Activated T-cell treated with anti-CD3 and anti-CD28 coated beads, Interleukin-2, amount 50 U/mL, for 4 hours (primary cell): Measurements from ENCODE around the gene WDR18. TPM values are rescaled to one million over a fixed set of nuclear protein-coding genes. Genes with fewer than 3 reads are reported as not detected.
A peak's percentile ranks its signal among the peaks of the same experiment; 100 is the strongest.

Source experiments
- ATAC-seq, 2 donors: fragments of 200-7000 bp; cut with Tn5 transposase; one replicate each; pipeline ENCODE4 v1.10.0; 2021
- DNase-seq: peaks from one replicate; pipeline ENCODE4 v3.0.0-alpha.2; 2020
- H3K27me3 Mint-ChIP-seq: one replicate; pipeline ENCODE4 v1.8.0; 2021; ENCODE audit warnings: low read depth, mixed read lengths
- H3K36me3 Mint-ChIP-seq: one replicate; pipeline ENCODE4 v1.8.0; 2022; ENCODE audit warnings: mixed read lengths; ENCODE audit not compliant: insufficient read depth
- H3K4me1 Mint-ChIP-seq: one replicate; pipeline ENCODE4 v1.8.0; 2021; ENCODE audit warnings: low read depth, mixed read lengths
- H3K4me3 Mint-ChIP-seq: one replicate; pipeline ENCODE4 v1.8.0; 2021; ENCODE audit warnings: mild to moderate bottlenecking, moderate library complexity, mixed read lengths
- H3K9me3 Mint-ChIP-seq: one replicate; pipeline ENCODE4 v1.8.0; 2021; ENCODE audit warnings: mixed read lengths
- total RNA-seq, 3 donors: library from RNA; stranded (reverse); gene quantifications; one replicate each; pipeline ENCODE4 v1.2.1, GENCODE V29; 2021

The WDR18 gene
- total RNA-seq, 3 donors from 2014 or later = 163 to 217 (median 199) TPM

DNA sequence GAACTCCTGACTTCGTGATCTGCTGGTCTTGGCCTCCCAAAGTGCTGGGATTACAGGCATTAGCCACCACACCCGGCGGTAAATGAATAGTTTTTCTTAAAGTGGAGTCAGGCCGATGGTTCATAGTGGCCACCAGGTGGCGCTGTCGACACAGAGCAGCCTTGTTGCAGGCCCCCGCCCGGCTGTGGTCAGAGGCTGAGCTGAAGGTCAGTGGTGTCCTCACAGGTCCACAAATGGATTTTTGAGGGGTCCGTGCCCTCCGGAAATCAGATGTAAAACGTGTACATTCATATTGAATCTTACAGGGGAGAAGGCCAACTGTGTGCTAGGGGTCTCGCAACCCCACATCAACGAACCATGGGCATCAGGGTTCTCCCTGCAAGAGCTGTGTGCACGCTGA is 13.4 kb upstream of the WDR18 start:
- no peak for ATAC-seq
- Mint-ChIP-seq H3K36me3 (peaks cover 13% of the 10 kb centered on the region), H3K27me3 (no peaks in the 10 kb centered on the region), H3K4me3 (no peak overlapping the region), H3K9me3 (peaks cover 5% of the 10 kb centered on the region), H3K4me1 (no peaks in the 10 kb centered on the region)
- no peak for DNase-seq

DNA sequence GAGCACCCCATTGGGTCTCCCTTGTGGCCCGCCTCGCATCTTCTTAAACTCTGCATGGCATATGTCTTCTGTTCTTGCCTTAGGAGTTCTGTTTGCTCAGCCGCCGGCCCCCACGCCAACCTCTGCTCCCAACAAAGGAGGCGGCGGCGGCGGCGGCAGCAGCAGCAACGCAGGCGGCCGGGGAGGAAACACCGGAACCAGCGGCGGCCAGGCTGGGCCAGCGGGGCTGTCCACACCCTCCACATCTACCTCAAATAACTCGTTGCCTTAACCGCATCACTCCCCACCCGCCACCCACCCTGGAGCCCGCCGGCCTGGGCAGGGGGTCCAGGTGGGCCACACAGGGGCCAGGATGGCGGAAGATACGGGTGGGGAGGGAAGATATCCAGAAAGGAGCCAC is 12.3 kb upstream of the WDR18 start:
- Mint-ChIP-seq H3K4me3 (no peak overlapping the region), H3K36me3 (peaks cover 11% of the 10 kb centered on the region), H3K27me3 (no peaks in the 10 kb centered on the region), H3K4me1 (no peaks in the 10 kb centered on the region), H3K9me3 (peaks cover 5% of the 10 kb centered on the region)
- DNase-seq (no peak), ATAC-seq (no peak)

DNA sequence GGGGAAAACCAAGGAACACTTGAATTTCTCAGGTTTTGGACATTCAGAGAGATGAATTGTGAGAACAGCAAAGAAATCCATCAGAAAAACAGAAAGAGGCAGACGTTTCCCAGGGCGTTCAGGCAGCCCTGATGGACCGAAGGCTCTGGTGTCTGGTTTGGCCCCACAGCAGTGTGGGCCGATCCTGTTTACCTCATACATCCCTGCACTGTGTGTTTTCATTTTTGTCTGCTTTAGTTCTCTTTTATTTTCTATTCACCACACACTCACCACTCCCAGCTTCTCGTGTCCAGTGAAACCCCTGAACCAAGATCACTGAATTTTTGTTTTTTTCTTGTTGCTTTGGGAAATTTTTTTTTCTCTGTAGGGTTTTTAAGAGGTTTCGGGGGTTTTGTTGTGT is 11.9 kb upstream of the WDR18 start:
- DNase-seq (no peak), ATAC-seq (no peak)
- Mint-ChIP-seq H3K9me3 (peaks cover 5% of the 10 kb centered on the region), H3K36me3 (peaks cover 11% of the 10 kb centered on the region), H3K4me1 (no peaks in the 10 kb centered on the region), H3K4me3 (no peak overlapping the region), H3K27me3 (no peaks in the 10 kb centered on the region)

DNA sequence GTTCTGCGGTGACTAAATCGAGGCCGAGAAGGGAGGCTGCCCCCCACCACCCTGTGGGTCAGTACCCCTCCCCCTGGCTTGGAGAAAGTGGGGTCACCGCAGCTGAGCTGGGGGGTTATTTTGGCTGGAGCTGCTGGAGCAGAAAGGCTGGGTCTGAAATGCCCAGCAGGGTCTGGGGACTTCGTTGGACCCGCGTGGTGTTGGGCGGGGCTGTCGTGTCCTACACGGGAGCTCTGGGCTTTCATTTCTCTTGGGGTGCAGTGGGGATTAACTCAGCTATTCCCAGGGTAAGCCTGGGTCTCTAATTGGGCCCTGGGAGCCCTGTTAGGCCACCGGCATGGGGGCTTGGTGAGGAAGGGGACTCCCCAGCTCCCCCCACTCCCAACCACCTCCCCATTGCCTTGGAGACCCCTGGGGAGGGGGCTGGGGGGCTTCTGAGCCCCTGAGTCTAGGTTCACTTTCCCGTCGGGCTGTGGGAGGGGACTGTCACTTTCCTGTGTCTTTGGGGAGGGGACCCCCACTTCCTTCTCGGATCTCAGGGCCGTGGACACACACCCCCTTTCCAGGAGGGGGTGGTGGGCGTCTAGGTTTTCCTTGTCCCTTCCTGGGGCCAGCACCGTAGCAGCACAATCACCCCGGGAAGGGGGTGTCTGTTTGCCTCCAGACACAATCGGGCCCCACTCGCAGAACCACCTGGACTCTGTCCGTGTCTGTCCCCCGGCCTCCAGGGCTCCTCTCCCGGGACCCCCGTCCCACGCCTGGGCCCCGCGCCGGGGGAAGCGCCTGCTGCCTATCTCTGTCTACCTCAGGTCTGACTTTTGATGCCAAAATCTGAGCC is 10.2 kb upstream of the WDR18 start:
- ATAC-seq (no peak), DNase-seq (no peak)
- H3K9me3 Mint-ChIP-seq = peaks cover 5% of the 10 kb centered on the region
- no peak overlapping the region for H3K4me3 Mint-ChIP-seq
- H3K27me3 Mint-ChIP-seq = no peaks in the 10 kb centered on the region
- H3K36me3 Mint-ChIP-seq = peaks cover 7% of the 10 kb centered on the region
- no peaks in the 10 kb centered on the region for H3K4me1 Mint-ChIP-seq

DNA sequence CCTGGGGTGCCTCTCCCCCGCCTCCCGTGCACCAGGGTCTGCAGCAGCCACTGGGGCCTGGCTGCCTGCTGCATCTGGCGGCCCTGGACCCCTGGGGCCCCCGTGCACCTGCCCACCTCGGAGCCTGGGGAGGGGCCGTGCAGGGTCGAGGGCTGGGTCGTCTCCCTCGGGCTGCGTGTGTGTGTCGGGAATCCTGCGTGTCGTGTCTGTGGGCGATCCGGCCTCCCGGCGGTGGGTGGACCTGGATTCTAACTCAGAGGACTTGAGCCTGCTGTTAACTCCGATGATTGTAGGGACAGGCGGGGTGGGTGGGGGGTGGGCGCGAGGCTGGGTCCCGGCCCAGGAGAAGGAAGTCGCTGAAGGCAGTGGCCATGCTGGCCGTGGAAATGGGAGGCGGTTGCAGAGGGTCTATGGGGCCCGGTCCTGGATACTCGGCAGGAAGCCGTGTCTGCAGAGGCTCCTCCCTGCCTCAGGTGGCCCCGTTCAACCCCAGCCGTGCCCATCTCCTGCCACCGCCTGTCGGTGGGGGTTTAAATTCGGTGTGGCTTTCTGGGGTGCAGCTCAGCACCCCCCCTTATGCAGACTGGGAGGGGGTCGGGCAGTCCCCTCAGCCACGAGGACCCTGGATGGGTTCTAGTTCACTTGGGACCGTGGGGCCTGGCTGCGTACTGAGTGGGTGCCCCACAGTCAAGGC is 9.4 kb upstream of the WDR18 start:
- H3K4me3 Mint-ChIP-seq = no peak overlapping the region
- no peaks in the 10 kb centered on the region for H3K4me1 Mint-ChIP-seq
- H3K27me3 Mint-ChIP-seq = no peaks in the 10 kb centered on the region
- ATAC-seq (no peak), DNase-seq (no peak)
- peaks cover 7% of the 10 kb centered on the region for H3K36me3 Mint-ChIP-seq
- peaks cover 5% of the 10 kb centered on the region for H3K9me3 Mint-ChIP-seq

DNA sequence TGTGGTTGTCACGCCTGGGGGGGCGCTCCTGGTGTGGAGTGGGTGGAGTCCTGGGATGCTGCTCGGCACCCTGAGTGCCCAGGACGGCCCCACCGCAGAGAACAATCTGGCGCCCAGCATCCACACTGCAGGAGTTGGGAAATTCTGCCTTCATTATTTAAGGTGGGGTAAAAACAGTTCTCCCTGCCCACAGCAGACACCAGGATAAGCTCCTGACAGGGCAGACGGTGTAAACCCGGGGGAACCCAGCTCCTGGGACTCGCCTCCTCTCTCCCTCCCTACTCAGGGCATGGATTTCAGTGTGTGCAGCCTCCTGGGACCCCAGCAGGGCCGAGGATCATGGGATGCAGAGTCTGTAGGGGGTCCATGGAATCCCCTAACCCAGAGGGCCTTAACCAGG is 7.7 kb upstream of the WDR18 start:
- H3K4me3 Mint-ChIP-seq = no peak overlapping the region
- no peaks in the 10 kb centered on the region for H3K4me1 Mint-ChIP-seq
- DNase-seq (no peak), ATAC-seq (no peak)
- peaks cover 3% of the 10 kb centered on the region for H3K36me3 Mint-ChIP-seq
- no peaks in the 10 kb centered on the region for H3K27me3 Mint-ChIP-seq
- no peaks in the 10 kb centered on the region for H3K9me3 Mint-ChIP-seq

DNA sequence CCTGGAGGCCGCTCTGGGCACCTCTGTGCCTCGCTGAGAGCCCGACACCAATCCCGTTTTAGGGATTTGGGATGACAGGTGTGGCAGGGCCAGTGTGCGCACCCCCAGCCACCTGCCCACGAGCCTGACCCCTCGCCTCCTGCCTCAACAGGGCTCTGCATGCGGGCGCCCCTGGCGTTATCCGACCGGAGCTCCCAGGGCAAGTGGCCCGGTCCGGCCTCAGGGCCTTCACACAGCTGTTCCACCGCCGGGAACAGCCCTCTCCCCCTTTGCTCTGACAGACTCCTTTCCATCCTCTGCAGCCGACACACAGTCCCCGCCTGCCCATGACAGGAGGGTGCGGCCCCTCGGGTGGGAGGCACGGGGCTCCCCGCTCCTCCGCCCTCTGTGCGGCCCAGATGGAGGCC is 7.1 kb upstream of the WDR18 start:
- no peaks in the 10 kb centered on the region for H3K4me1 Mint-ChIP-seq
- H3K27me3 Mint-ChIP-seq = no peaks in the 10 kb centered on the region
- H3K9me3 Mint-ChIP-seq = no peaks in the 10 kb centered on the region
- H3K4me3 Mint-ChIP-seq = no peak overlapping the region
- ATAC-seq (no peak), DNase-seq (no peak)
- peaks cover 3% of the 10 kb centered on the region for H3K36me3 Mint-ChIP-seq

DNA sequence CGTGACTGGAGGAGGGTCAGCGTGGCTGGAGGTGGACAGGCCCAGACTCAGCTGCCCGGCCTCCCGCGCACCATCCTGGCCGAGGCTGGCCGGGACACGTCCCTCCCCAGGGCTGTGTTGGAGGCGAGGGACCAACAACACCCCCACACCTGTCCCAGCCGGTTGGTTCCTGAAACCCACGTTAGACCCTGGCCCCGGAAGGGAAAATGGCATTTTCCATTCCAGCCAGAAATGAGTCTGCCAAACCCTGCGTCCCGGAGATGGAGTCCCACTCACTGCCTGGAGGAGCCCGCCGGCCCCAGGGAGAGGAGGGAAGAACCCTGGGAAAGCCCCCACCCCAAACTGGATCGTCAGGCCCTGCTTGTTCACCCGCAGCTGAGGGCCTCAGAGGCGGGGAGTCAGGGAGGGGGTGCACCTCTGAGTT is 4.8 kb upstream of the WDR18 start:
- DNase-seq = no peak
- H3K36me3 Mint-ChIP-seq = peaks cover 2% of the 10 kb centered on the region
- no peak overlapping the region for H3K4me3 Mint-ChIP-seq
- ATAC-seq = no peak
- no peaks in the 10 kb centered on the region for H3K27me3 Mint-ChIP-seq
- no peaks in the 10 kb centered on the region for H3K9me3 Mint-ChIP-seq
- H3K4me1 Mint-ChIP-seq = peaks cover 2% of the 10 kb centered on the region

DNA sequence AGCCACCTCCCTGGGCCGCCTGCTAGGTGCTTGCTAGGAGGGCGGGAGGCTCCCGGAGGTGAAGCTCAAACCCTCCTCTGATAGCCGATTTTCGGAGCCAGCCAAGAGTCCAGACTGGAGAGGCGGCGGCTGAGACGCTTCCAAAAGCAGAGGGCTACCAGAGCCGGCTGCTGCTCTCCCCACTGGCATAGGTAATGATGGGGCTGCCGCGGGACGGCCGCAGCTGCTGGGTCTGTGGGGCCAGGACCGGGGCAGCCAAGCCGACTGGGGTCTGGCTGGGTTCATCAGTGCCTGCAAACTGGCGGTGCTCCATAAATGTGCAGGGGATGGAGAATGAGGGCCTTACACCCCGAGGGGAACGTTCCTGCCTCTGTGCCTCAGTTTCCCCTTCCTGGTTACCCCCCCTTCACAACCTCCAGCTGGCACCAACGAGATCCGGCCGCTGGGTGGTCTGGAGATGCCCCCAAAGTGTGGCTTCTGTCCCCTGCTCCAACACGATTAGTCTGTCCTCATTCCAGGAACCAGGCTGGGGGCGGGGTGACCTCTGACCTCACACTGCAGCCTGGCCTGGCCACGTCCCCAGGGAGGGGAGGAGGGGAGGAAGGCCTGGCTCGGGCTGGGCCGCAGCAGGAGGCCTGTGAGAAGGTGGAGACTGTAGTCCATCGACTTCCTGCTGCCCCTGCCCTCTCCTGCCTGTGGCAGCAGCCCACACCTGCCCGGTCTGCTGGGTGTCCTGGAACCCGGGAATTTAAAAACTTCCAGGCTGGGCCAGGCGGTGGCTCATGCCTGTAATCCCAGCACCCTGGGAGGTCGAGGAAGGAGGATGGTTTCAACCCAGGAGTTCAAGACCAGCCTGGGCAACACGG is 3.8 kb upstream of the WDR18 start:
- ATAC-seq = no peak
- DNase-seq = no peak
- no peak overlapping the region for H3K4me3 Mint-ChIP-seq

DNA sequence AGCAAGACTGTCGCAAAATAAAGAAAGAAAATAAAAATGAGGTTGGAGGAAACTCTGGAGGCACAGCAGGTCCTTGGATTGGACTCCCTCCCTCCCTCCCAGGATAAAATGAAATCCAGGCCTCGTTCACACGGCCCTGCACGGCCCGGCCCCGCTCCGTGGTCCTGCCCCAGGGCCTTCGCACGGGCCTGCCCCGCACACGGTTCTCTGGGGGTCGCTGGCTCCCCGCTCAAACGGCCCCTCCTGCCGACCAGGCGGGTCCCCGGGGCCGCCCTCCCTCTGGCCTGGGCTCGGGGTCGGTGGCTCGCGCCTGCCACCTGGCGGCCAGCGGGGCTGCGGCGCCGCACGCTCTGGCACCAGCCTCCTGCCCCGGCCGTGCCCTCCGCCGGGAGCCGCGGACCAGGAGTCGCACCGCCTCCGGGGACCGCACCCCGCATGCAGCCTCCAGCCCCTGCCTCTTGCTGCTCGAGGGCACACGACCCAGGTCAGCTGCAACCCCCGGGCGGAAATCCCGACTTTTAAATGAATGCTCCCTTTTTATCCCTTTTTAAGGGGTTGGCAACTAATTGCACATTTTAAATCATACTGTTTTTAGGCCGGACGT is 1.5 kb upstream of the WDR18 start:
- H3K4me1 Mint-ChIP-seq = peaks cover 11% of the 10 kb centered on the region
- H3K4me3 Mint-ChIP-seq = no peak overlapping the region
- no peaks in the 10 kb centered on the region for H3K9me3 Mint-ChIP-seq
- peak; percentile 81 to 84 for ATAC-seq
- peak; percentile 69 for DNase-seq
- peaks cover 6% of the 10 kb centered on the region for H3K36me3 Mint-ChIP-seq
- no peaks in the 10 kb centered on the region for H3K27me3 Mint-ChIP-seq

More for the DNA sequence above, 3.8 kb upstream of the WDR18 start:
- H3K4me1 Mint-ChIP-seq = peaks cover 7% of the 10 kb centered on the region
- peaks cover 2% of the 10 kb centered on the region for H3K36me3 Mint-ChIP-seq
- H3K27me3 Mint-ChIP-seq = no peaks in the 10 kb centered on the region
- no peaks in the 10 kb centered on the region for H3K9me3 Mint-ChIP-seq

DNA sequence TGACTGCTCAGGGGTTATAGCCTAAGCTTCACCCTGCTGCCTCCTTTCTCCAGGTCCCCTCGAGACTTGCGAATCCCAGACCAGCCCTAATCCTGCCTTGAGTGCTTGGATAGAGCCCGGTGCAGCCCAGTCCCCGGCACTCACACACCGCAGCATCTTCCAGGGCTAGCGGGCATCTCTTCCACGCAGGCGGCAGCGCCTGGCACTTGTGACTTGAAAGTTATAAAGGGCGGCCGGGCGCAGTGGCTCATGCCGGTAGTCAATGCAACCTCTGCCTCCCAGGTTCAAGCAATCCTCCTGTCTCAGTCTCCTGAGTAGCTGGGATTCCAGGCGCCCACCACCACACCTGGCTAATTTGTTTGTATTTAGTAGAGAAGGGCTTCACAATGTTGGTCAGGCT is 1.9 kb downstream of the WDR18 start:
- no peaks in the 10 kb centered on the region for H3K9me3 Mint-ChIP-seq
- peak overlapping the region; percentile 96 for H3K4me3 Mint-ChIP-seq
- H3K36me3 Mint-ChIP-seq = peaks cover 9% of the 10 kb centered on the region
- no peaks in the 10 kb centered on the region for H3K27me3 Mint-ChIP-seq
- peaks cover 11% of the 10 kb centered on the region for H3K4me1 Mint-ChIP-seq
- ATAC-seq = no peak
- no peak for DNase-seq

DNA sequence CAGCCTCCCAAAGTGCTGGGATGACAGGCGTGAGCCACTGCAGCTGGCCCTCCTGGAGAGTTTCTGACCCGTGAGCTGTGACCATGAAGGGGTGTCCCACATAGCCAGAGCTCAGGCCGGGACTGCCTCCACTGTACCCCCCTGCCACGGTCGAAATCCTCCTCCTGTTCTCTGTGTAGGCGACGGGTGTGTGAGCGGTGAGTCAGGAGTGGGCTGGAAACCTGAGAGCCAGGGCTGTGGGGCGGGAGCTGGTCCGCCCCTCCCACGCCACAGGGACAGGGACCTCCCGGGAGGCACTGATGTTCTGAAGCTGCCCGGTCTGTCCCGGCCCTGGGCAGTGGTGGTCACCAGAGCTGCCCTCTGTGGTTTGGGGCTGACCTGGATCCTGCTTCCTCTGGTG is 3.9 kb downstream of the WDR18 start:
- peaks cover 11% of the 10 kb centered on the region for H3K4me1 Mint-ChIP-seq
- H3K36me3 Mint-ChIP-seq = peaks cover 12% of the 10 kb centered on the region
- no peaks in the 10 kb centered on the region for H3K27me3 Mint-ChIP-seq
- no peaks in the 10 kb centered on the region for H3K9me3 Mint-ChIP-seq
- ATAC-seq = no peak
- no peak for DNase-seq
- H3K4me3 Mint-ChIP-seq = no peak overlapping the region

DNA sequence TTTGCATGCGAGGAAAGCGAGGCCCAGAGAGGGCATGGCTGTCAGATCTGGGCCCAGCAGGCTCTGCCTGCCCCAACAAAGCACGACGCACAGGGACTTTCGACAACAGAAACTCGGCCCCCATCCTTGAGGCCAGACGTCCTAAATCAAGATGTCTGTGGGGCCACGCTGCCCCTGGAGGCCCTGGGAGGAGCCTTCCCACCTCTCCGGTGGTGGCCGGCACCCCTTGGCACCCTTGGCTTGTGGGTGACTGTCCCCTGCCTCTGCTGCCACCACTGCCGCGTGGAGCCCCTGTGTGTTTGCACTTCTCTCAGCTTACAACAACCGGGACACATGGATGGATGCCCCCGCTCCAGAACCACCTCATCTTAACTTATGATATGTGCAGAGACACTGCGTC is 4.4 kb downstream of the WDR18 start:
- DNase-seq = no peak
- Mint-ChIP-seq H3K4me3 (no peak overlapping the region), H3K4me1 (peaks cover 10% of the 10 kb centered on the region), H3K9me3 (no peaks in the 10 kb centered on the region), H3K36me3 (peaks cover 14% of the 10 kb centered on the region), H3K27me3 (no peaks in the 10 kb centered on the region)
- ATAC-seq = no peak
